Measurements from ENCODE around the gene CEP170B. TPM values are rescaled to one million over a fixed set of nuclear protein-coding genes. Genes with fewer than 3 reads are reported as not detected.

Gene CEP170B
- total and polyA plus RNA-seq, 2 of the 13 experiments (the other 11 are each of a cell fraction or from before 2014, with no cell fraction given), result 4.3 to 8.8 TPM

DNA sequence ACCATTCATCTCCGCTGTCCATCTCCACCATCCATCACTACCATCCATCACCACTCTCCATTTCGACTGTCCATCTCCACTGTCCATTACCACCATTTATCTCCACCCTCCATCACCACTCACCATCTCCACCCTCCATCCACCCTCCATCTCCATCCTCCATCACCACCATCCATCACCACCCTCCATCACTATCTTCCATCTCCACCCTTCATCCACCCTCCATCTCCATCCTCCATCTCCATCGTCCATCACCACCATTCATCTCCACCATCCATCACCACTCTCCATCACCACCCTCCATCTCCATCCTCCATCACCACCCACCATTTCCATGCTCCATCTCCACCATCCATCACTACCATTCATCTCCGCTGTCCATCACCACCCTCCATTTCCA lies 5.2 kb upstream of the CEP170B start (continued):
- TF ChIP-seq, protein P1, sequence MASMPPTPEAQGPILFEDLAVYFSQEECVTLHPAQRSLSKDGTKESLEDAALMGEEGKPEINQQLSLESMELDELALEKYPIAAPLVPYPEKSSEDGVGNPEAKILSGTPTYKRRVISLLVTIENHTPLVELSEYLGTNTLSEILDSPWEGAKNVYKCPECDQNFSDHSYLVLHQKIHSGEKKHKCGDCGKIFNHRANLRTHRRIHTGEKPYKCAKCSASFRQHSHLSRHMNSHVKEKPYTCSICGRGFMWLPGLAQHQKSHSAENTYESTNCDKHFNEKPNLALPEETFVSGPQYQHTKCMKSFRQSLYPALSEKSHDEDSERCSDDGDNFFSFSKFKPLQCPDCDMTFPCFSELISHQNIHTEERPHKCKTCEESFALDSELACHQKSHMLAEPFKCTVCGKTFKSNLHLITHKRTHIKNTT (CRISPR knock-in tag; IDR thresholded peaks at IDR 0.05), result no peak
- TF ChIP-seq, protein P2, sequence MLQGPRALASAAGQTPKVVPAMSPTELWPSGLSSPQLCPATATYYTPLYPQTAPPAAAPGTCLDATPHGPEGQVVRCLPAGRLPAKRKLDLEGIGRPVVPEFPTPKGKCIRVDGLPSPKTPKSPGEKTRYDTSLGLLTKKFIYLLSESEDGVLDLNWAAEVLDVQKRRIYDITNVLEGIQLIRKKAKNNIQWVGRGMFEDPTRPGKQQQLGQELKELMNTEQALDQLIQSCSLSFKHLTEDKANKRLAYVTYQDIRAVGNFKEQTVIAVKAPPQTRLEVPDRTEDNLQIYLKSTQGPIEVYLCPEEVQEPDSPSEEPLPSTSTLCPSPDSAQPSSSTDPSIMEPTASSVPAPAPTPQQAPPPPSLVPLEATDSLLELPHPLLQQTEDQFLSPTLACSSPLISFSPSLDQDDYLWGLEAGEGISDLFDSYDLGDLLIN (CRISPR knock-in tag; IDR thresholded peaks at IDR 0.05; ENCODE audit: borderline replicate concordance), result no peak

DNA sequence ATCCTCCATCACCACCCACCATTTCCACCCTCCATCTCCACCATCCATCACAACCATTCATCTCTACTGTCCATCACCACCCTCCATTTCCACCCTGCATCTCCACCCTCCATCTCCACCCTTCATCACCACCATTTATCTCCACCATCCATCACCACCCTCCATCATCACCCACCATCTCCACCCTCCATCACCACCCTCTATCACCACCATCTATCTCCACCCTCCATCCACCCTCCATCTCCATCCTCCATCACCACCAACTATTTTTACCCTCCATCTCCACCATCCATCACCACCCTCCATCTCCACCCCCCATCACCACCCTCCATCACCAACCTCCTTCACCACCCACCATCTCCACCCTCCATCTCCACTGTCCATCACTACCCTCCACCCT lies 4.7 kb upstream of the CEP170B start:
- no TSS peak for BruUV-seq (replicated peaks)
- no peaks in the 10 kb centered on the region; a peak in 1 of 5 replicates for H3K27me3 ChIP-seq (ENCODE audit: control insufficient read depth in 1 of 2, insufficient read depth in 2 of 2, low read length in 2 of 2)
- H3K9ac ChIP-seq (ENCODE audit: insufficient read depth, low read depth, low read length), result no peak overlapping the region
- in situ Hi-C loops (cut with HindIII; ENCODE audit: extremely low pct_ligation_motif_present, low pct_unique_long_range_greater_than_20kb) (no loop called here), intact Hi-C loops (cut with micrococcal nuclease; ENCODE audit: unreplicated experiment) (no loop called here)
- H3K79me2 ChIP-seq (ENCODE audit: insufficient read depth, low read length), result peaks cover 16% of the 10 kb centered on the region
- CTCF ChIA-PET (ENCODE audit: low intra/inter-chr PET ratio, low total read pairs), result no interaction called here
- peaks cover 0 to 10% of the 10 kb centered on the region in 2 experiments; a peak in 2 of 5 replicates for H3K36me3 ChIP-seq (replicated peaks in 1 of 2; ENCODE audit: control insufficient read depth in 1 of 2, insufficient read depth in 2 of 2, low read length in 2 of 2)
- POLR2A ChIA-PET, result no interaction called here
- peaks cover 3% of the 10 kb centered on the region; the same call in 1 of the 2 replicates for H4K20me1 ChIP-seq (ENCODE audit: insufficient read depth, low read length)
- H3K9me3 ChIP-seq (ENCODE audit: low read length), result no peaks in the 10 kb centered on the region
- no peak overlapping the region for H2AFZ ChIP-seq (ENCODE audit: low read length)
- peaks cover 21% of the 10 kb centered on the region for H3K4me1 ChIP-seq (ENCODE audit: insufficient read depth, low read length)
- FAIRE-seq (no peak), DNase-seq (ENCODE audit: low spot score) (no peak), ATAC-seq (no peak)
- H3K4me3 ChIP-seq (replicated peaks in 1 of 3; ENCODE audit: insufficient read depth in 1 of 3, low read depth in 2 of 3, low read length in 3 of 3), result no peak overlapping the region
- no peak overlapping the region for H3K4me2 ChIP-seq (ENCODE audit: low read depth, low read length)
- no peak overlapping the region for H3K27ac ChIP-seq (ENCODE audit: extremely low read length, insufficient read depth, low read length)
- TF ChIP-seq FOXP1 (IDR thresholded peaks at IDR 0.05), result no peak
- no peak for TF ChIP-seq FOXP1 (CRISPR knock-in tag; IDR thresholded peaks at IDR 0.05)
- TF ChIP-seq, protein P3, sequence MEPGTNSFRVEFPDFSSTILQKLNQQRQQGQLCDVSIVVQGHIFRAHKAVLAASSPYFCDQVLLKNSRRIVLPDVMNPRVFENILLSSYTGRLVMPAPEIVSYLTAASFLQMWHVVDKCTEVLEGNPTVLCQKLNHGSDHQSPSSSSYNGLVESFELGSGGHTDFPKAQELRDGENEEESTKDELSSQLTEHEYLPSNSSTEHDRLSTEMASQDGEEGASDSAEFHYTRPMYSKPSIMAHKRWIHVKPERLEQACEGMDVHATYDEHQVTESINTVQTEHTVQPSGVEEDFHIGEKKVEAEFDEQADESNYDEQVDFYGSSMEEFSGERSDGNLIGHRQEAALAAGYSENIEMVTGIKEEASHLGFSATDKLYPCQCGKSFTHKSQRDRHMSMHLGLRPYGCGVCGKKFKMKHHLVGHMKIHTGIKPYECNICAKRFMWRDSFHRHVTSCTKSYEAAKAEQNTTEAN (CRISPR knock-in tag; conservative IDR thresholded peaks at IDR 0.05), result no peak
- TF ChIP-seq ZKSCAN5 (CRISPR knock-in tag; IDR thresholded peaks at IDR 0.05), result no peak
- TF ChIP-seq ZNF224 (CRISPR knock-in tag; IDR thresholded peaks at IDR 0.05), result no peak
- TF ChIP-seq NCOA1 (CRISPR knock-in tag; IDR thresholded peaks at IDR 0.05), result no peak
- TF ChIP-seq GATA4 (IDR thresholded peaks at IDR 0.05; ENCODE audit: borderline replicate concordance, low read depth), result no peak
- no peak for TF ChIP-seq NR2F2 (IDR thresholded peaks at IDR 0.05; ENCODE audit: borderline replicate concordance, low read depth)
- no peak for TF ChIP-seq ZFP90 (CRISPR knock-in tag; IDR thresholded peaks at IDR 0.05; ENCODE audit: borderline replicate concordance)
- no peak for TF ChIP-seq ZNF234 (CRISPR knock-in tag; conservative IDR thresholded peaks at IDR 0.05)
- TF ChIP-seq ZNF432 (CRISPR knock-in tag; IDR thresholded peaks at IDR 0.05; ENCODE audit: borderline replicate concordance), result no peak
- TF ChIP-seq, protein P4, sequence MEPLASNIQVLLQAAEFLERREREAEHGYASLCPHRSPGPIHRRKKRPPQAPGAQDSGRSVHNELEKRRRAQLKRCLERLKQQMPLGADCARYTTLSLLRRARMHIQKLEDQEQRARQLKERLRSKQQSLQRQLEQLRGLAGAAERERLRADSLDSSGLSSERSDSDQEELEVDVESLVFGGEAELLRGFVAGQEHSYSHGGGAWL (CRISPR knock-in tag; IDR thresholded peaks at IDR 0.05), result no peak
- TF ChIP-seq ZNF780A (CRISPR knock-in tag; IDR thresholded peaks at IDR 0.05), result no peak
- no peak for TF ChIP-seq SMAD1 (CRISPR knock-in tag; IDR thresholded peaks at IDR 0.05; ENCODE audit: borderline replicate concordance, low read depth)
- no peak for TF ChIP-seq FOXK1 (CRISPR knock-in tag; IDR thresholded peaks at IDR 0.05; ENCODE audit: borderline replicate concordance, low read depth)
- TF ChIP-seq, protein P5, sequence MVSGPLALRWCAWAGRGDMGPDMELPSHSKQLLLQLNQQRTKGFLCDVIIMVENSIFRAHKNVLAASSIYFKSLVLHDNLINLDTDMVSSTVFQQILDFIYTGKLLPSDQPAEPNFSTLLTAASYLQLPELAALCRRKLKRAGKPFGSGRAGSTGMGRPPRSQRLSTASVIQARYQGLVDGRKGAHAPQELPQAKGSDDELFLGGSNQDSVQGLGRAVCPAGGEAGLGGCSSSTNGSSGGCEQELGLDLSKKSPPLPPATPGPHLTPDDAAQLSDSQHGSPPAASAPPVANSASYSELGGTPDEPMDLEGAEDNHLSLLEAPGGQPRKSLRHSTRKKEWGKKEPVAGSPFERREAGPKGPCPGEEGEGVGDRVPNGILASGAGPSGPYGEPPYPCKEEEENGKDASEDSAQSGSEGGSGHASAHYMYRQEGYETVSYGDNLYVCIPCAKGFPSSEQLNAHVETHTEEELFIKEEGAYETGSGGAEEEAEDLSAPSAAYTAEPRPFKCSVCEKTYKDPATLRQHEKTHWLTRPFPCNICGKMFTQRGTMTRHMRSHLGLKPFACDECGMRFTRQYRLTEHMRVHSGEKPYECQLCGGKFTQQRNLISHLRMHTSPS (CRISPR knock-in tag; IDR thresholded peaks at IDR 0.05; ENCODE audit: low read depth), result no peak
- no peak for TF ChIP-seq PAX8 (CRISPR knock-in tag; IDR thresholded peaks at IDR 0.05; ENCODE audit: borderline replicate concordance)
